Peyer's patch (tissue), 4 donors: ENCODE results near the gene FAM171A1.

Experiments
- CTCF ChIP-seq, 6 experiments: fragments of 450-650 bp in 4 of 6; fragments of 200-600 bp in 2 of 6; sonication (generic) in 1 of 6; IDR thresholded peaks; one replicate each; pipeline ENCODE4 v1.5.1; 2017 to 2019; ENCODE audit warnings: antibody characterized with exemption in 6 of 6, mild to moderate bottlenecking in 3 of 6, moderate library complexity in 1 of 6
- POLR2A ChIP-seq, 2 donors: fragments of 450-650 bp; IDR thresholded peaks; one replicate each; pipeline ENCODE4 v1.5.1; 2017; ENCODE audit warnings: antibody characterized with exemption in 2 of 2, mild to moderate bottlenecking in 2 of 2, moderate library complexity in 2 of 2

GRCh38 chr10:15351099-15351820 lies 19.8 kb downstream of the FAM171A1 start:
- TF ChIP-seq CTCF (IDR thresholded peaks at IDR 0.05), result no peak
- no peak for TF ChIP-seq POLR2A (IDR thresholded peaks at IDR 0.05)
